ENCODE data around the gene ALK. TPM values are rescaled to one million over a fixed set of nuclear protein-coding genes. Genes with fewer than 3 reads are reported as not detected.

Gene ALK
- total RNA-seq, 1 donor, result under 0.01 TPM

DNA sequence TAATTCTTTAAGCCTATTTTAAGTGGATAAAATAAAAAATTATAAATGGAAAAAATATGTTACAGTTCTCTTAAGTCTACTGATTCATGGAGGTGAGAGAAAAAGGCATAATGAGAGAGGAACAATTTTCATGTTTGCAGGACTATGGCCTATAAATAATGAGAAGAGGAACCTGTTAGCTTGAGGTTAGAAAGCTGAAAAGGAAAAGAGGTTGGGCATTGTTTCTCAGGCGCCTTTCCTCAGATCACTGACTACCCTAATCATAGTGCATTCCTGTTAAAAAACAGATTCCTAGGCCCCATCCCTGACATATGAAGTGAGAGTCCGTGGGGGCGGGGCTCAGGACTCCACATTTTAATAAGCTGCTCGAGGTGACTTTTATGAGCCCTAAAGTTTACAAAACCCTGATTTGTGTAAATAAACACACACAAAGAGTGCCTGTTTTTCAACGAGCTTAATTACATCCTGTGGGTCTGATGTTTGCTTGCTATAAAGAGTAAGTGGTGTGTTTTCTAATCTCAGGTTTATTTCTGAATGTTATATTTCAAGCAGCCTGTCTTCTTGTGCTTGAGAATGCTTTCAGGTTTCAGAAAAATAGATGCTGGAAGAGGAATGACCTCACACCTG is 470.7 kb downstream of the ALK start:
- Histone ChIP-seq H3K79me2 (ENCODE audit: insufficient read depth, low read length) (no peaks in the 10 kb centered on the region), H3K36me3 (ENCODE audit: insufficient read depth, low read length) (no peaks in the 10 kb centered on the region), H3K27ac (ENCODE audit: low read depth, low read length) (no peak overlapping the region), H3K9me3 (ENCODE audit: low read depth, low read length) (no peaks in the 10 kb centered on the region), H3K4me2 (ENCODE audit: insufficient read depth, low read length) (no peak overlapping the region), H3K4me3 (ENCODE audit: insufficient read depth, low read length) (no peak overlapping the region), H3K27me3 (ENCODE audit: insufficient read depth, low read length) (no peaks in the 10 kb centered on the region), H3K4me1 (ENCODE audit: insufficient read depth, low read length) (peaks cover 8% of the 10 kb centered on the region), H4K20me1 (ENCODE audit: insufficient read depth, low read length) (no peaks in the 10 kb centered on the region), H2AFZ (ENCODE audit: low read length) (no peak overlapping the region)
- TF ChIP-seq, protein P1, sequence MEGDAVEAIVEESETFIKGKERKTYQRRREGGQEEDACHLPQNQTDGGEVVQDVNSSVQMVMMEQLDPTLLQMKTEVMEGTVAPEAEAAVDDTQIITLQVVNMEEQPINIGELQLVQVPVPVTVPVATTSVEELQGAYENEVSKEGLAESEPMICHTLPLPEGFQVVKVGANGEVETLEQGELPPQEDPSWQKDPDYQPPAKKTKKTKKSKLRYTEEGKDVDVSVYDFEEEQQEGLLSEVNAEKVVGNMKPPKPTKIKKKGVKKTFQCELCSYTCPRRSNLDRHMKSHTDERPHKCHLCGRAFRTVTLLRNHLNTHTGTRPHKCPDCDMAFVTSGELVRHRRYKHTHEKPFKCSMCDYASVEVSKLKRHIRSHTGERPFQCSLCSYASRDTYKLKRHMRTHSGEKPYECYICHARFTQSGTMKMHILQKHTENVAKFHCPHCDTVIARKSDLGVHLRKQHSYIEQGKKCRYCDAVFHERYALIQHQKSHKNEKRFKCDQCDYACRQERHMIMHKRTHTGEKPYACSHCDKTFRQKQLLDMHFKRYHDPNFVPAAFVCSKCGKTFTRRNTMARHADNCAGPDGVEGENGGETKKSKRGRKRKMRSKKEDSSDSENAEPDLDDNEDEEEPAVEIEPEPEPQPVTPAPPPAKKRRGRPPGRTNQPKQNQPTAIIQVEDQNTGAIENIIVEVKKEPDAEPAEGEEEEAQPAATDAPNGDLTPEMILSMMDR (IDR thresholded peaks at IDR 0.05; ENCODE audit: extremely low read depth, low read depth, low read length), result no peak
- no peak for DNase-seq (ENCODE audit: insufficient read length, low spot score, missing footprints)

DNA sequence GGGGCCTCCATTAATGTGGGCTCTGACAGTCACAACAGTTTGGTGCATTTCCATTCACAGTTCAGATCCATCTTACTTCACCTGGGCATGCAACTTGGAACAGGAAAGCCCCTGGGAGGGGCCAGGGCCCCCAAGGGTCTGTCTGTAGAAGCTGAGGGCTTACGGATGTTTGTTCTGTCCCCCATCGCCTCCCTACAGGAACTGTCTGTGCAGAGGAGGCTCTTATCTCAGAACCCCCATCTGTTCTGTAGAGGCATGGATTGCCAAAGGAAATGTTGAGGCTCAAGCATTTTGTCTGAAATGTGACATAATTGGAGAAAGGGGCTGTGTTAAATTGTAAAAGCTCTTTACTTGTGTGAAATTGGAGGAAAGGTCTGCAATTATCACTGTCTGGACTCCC is 471.9 kb downstream of the ALK start:
- Histone ChIP-seq H2AFZ (ENCODE audit: low read length) (no peak overlapping the region), H3K36me3 (ENCODE audit: insufficient read depth, low read length) (no peaks in the 10 kb centered on the region), H3K4me1 (ENCODE audit: insufficient read depth, low read length) (no peaks in the 10 kb centered on the region), H3K9me3 (ENCODE audit: low read depth, low read length) (no peaks in the 10 kb centered on the region), H3K79me2 (ENCODE audit: insufficient read depth, low read length) (no peaks in the 10 kb centered on the region), H3K27me3 (ENCODE audit: insufficient read depth, low read length) (no peaks in the 10 kb centered on the region), H3K4me2 (ENCODE audit: insufficient read depth, low read length) (no peak overlapping the region), H4K20me1 (ENCODE audit: insufficient read depth, low read length) (no peaks in the 10 kb centered on the region), H3K4me3 (ENCODE audit: insufficient read depth, low read length) (no peak overlapping the region), H3K27ac (ENCODE audit: low read depth, low read length) (no peak overlapping the region)
- TF ChIP-seq, protein P1 (IDR thresholded peaks at IDR 0.05; ENCODE audit: extremely low read depth, low read depth, low read length), result no peak
- no peak for DNase-seq (ENCODE audit: insufficient read length, low spot score, missing footprints)

DNA sequence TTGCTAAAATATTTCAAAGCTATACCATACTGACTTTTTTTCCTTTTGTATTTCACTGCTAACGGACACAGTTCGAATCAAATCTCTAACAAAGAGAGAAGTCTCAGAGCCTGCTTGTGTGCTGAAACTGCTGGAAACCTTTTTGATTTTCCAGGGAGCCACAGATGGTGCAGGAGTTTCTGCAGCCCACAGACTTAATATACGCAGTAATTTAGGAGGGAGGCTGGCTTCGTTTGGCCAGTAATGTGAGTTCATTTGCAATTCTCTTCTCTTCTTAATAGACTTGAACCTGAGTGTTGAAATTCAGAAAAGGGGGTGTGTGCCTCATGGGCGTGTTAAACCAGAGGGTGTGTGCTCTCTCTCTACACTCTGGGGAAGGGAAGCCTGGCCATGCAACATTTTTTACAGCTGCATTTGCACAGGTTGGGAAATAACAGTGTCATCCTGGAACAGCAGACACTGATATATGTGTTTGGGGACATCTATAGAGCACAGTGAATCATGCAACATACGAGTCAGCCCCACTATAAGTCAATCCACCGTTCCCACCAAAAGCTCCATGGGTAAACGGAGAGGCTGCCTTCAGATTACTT is 473.2 kb downstream of the ALK start:
- H3K27me3 ChIP-seq (ENCODE audit: insufficient read depth, low read length), result no peaks in the 10 kb centered on the region
- H3K36me3 ChIP-seq (ENCODE audit: insufficient read depth, low read length), result no peaks in the 10 kb centered on the region
- H4K20me1 ChIP-seq (ENCODE audit: insufficient read depth, low read length), result no peaks in the 10 kb centered on the region
- no peaks in the 10 kb centered on the region for H3K9me3 ChIP-seq (ENCODE audit: low read depth, low read length)
- H3K4me3 ChIP-seq (ENCODE audit: insufficient read depth, low read length), result no peak overlapping the region
- H3K4me2 ChIP-seq (ENCODE audit: insufficient read depth, low read length), result no peak overlapping the region
- TF ChIP-seq, protein P1 (IDR thresholded peaks at IDR 0.05; ENCODE audit: extremely low read depth, low read depth, low read length), result no peak
- H3K79me2 ChIP-seq (ENCODE audit: insufficient read depth, low read length), result no peaks in the 10 kb centered on the region
- DNase-seq (ENCODE audit: insufficient read length, low spot score, missing footprints), result no peak
- no peaks in the 10 kb centered on the region for H3K4me1 ChIP-seq (ENCODE audit: insufficient read depth, low read length)
- no peak overlapping the region for H2AFZ ChIP-seq (ENCODE audit: low read length)
- H3K27ac ChIP-seq (ENCODE audit: low read depth, low read length), result no peak overlapping the region

DNA sequence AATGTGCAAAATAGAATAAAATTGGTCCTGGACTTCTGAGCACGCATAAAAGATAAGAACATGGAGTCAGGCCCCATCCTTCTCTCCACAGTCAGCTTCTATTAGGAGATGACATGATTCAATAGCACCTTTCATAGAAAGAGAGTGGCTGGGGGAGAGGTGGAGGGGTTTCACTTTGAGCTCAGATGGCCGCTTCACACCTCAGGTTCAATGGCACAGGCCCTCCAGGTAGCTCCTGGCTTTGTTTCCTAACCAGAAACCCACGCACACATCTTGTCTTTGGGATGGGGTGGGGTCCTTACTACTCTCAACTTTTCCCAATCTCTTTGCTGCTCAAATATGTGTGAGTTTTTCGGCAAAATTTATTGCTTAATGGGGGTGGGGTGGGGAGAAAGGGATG is 473.9 kb downstream of the ALK start:
- TF ChIP-seq, protein P1 (IDR thresholded peaks at IDR 0.05; ENCODE audit: extremely low read depth, low read depth, low read length), result no peak
- DNase-seq (ENCODE audit: insufficient read length, low spot score, missing footprints), result no peak
- Histone ChIP-seq H4K20me1 (ENCODE audit: insufficient read depth, low read length) (no peaks in the 10 kb centered on the region), H3K36me3 (ENCODE audit: insufficient read depth, low read length) (no peaks in the 10 kb centered on the region), H3K27me3 (ENCODE audit: insufficient read depth, low read length) (no peaks in the 10 kb centered on the region), H3K4me2 (ENCODE audit: insufficient read depth, low read length) (no peak overlapping the region), H3K4me3 (ENCODE audit: insufficient read depth, low read length) (no peak overlapping the region), H3K79me2 (ENCODE audit: insufficient read depth, low read length) (no peaks in the 10 kb centered on the region), H3K4me1 (ENCODE audit: insufficient read depth, low read length) (no peaks in the 10 kb centered on the region), H2AFZ (ENCODE audit: low read length) (no peak overlapping the region), H3K9me3 (ENCODE audit: low read depth, low read length) (no peaks in the 10 kb centered on the region), H3K27ac (ENCODE audit: low read depth, low read length) (no peak overlapping the region)

All from osteoblast (primary cell).